Neural progenitor cell (in vitro differentiated cells): Measurements from ENCODE around the gene LYRM2. TPM values are rescaled to one million over a fixed set of nuclear protein-coding genes. Genes with fewer than 3 reads are reported as not detected.
A peak's percentile ranks its signal among the peaks of the same experiment; 100 is the strongest.

Experiments
- DNase-seq: peaks from one replicate; pipeline ENCODE4 v3.0.0-alpha.2; 2016; ENCODE audit warnings: low spot score
- H2AFZ ChIP-seq: fragments of 200-600 bp; sonication (generic); replicated peaks from 2 replicates; pipeline ENCODE4 v1.6.1; 2016; ENCODE audit warnings: antibody characterized with exemption
- H3F3A ChIP-seq: fragments of 200-600 bp; sonication (generic); 2 replicates; pipeline ENCODE4 v1.6.1; 2016; ENCODE audit warnings: antibody characterized with exemption, low read depth
- H3K27ac ChIP-seq: fragments of 200-600 bp; sonication (generic); 2 replicates; pipeline ENCODE4 v1.5.1; 2016; ENCODE audit warnings: mild to moderate bottlenecking
- H3K27me3 ChIP-seq: fragments of 200-600 bp; sonication (generic); 2 replicates; pipeline ENCODE4 v1.6.1; 2016; ENCODE audit warnings: mild to moderate bottlenecking, moderate library complexity
- H3K36me3 ChIP-seq: fragments of 200-600 bp; sonication (generic); 2 replicates; pipeline ENCODE4 v1.5.1; 2016
- H3K4me1 ChIP-seq: fragments of 200-600 bp; sonication (generic); 2 replicates; pipeline ENCODE4 v1.6.1; 2016; ENCODE audit warnings: mixed run types
- H3K4me2 ChIP-seq: fragments of 200-600 bp; sonication (generic); 2 replicates; pipeline ENCODE4 v1.6.1; 2016
- H3K4me3 ChIP-seq: fragments of 200-600 bp; sonication (generic); 2 replicates; pipeline ENCODE4 v1.5.1; 2016
- H3K79me2 ChIP-seq: fragments of 200-600 bp; sonication (generic); 2 replicates; pipeline ENCODE4 v1.6.1; 2016; ENCODE audit warnings: low read depth
- H3K9ac ChIP-seq: fragments of 200-600 bp; sonication (generic); 2 replicates; pipeline ENCODE4 v1.6.1; 2016
- H3K9me3 ChIP-seq: fragments of 200-600 bp; sonication (generic); 2 replicates; pipeline ENCODE4 v1.5.1; 2016; ENCODE audit warnings: low read depth
- H4K20me1 ChIP-seq: fragments of 200-600 bp; sonication (generic); 2 replicates; pipeline ENCODE4 v1.6.1; 2016; ENCODE audit warnings: low read depth
- H3K27ac Mint-ChIP-seq: 3 replicates; pipeline ENCODE4 v1.8.0; 2021; ENCODE audit warnings: mixed read lengths
- H3K27me3 Mint-ChIP-seq: 2 replicates; pipeline ENCODE4 v1.8.0; 2022; ENCODE audit warnings: low read depth, mild to moderate bottlenecking, inconsistent platforms, moderate library complexity, mixed read lengths; ENCODE audit not compliant: insufficient read depth
- H3K36me3 Mint-ChIP-seq: 3 replicates; pipeline ENCODE4 v1.8.0; 2021; ENCODE audit warnings: mixed read lengths
- H3K4me1 Mint-ChIP-seq: 3 replicates; pipeline ENCODE4 v1.8.0; 2021; ENCODE audit warnings: mixed read lengths
- H3K4me3 Mint-ChIP-seq: 3 replicates; pipeline ENCODE4 v1.8.0; 2021; ENCODE audit warnings: mild to moderate bottlenecking, moderate library complexity, mixed read lengths
- H3K9me3 Mint-ChIP-seq: 3 replicates; pipeline ENCODE4 v1.8.0; 2020; ENCODE audit warnings: mixed read lengths
- CTCF ChIP-seq: fragments of 200-600 bp; sonication (generic); IDR thresholded peaks from 2 replicates; pipeline ENCODE4 v1.5.1; 2017; ENCODE audit warnings: antibody characterized with exemption, mild to moderate bottlenecking
- EZH2 ChIP-seq: fragments of 200-600 bp; sonication (generic); IDR thresholded peaks from 2 replicates; pipeline ENCODE4 v1.6.1; 2017; ENCODE audit warnings: antibody characterized with exemption, mild to moderate bottlenecking, moderate library complexity
- EZH2phosphoT487 ChIP-seq: fragments of 200-600 bp; sonication (generic); IDR thresholded peaks from 2 replicates; pipeline ENCODE4 v1.6.1; 2017; ENCODE audit warnings: antibody characterized with exemption
- total RNA-seq: library from RNA; depleted of rRNA; stranded (reverse); fragments of >200 nt; gene quantifications from 2 replicates; pipeline ENCODE4 v1.2.3, GENCODE V29; 2015; ENCODE audit warnings: low replicate concordance

Gene LYRM2
- total RNA-seq, 1 donor from 2014 or later: 37.1 TPM

GRCh38 chr6:89591745-89592144, 46.8 kb downstream of the LYRM2 start:
- peaks cover 19% of the 10 kb centered on the region for H4K20me1 ChIP-seq
- no peak overlapping the region for H3K9ac ChIP-seq
- H2AFZ ChIP-seq: no peak overlapping the region
- no peaks in the 10 kb centered on the region for H3K36me3 ChIP-seq
- H3K4me3 ChIP-seq: no peak overlapping the region
- no peak overlapping the region for H3K27ac ChIP-seq
- Mint-ChIP-seq H3K4me3 (no peak overlapping the region), H3K36me3 (peaks cover 11% of the 10 kb centered on the region), H3K27ac (no peak overlapping the region), H3K4me1 (peaks cover 5% of the 10 kb centered on the region), H3K9me3 (no peaks in the 10 kb centered on the region), H3K27me3 (peaks cover 6% of the 10 kb centered on the region)
- no peak for DNase-seq
- no peaks in the 10 kb centered on the region for H3K27me3 ChIP-seq
- H3K9me3 ChIP-seq: no peaks in the 10 kb centered on the region
- H3K4me1 ChIP-seq: peaks cover 20% of the 10 kb centered on the region
- TF ChIP-seq EZH2 (no peak), EZH2phosphoT487 (no peak), CTCF (no peak)
- no peak overlapping the region for H3K4me2 ChIP-seq
- no peaks in the 10 kb centered on the region for H3K79me2 ChIP-seq
- peaks cover 23% of the 10 kb centered on the region for H3F3A ChIP-seq

GRCh38 chr6:89590133-89590532, 48.4 kb downstream of the LYRM2 start:
- H3K4me2 ChIP-seq: peak overlapping the region; percentile 45
- H3K9ac ChIP-seq: no peak overlapping the region
- H4K20me1 ChIP-seq: peaks cover 19% of the 10 kb centered on the region
- peaks cover 20% of the 10 kb centered on the region for H3K4me1 ChIP-seq
- no peak overlapping the region for H3K27ac ChIP-seq
- peaks cover 2% of the 10 kb centered on the region for H3K27me3 Mint-ChIP-seq
- DNase-seq: no peak
- H3K4me3 Mint-ChIP-seq: no peak overlapping the region
- H3K9me3 ChIP-seq: no peaks in the 10 kb centered on the region
- no peaks in the 10 kb centered on the region for H3K79me2 ChIP-seq
- no peak for TF ChIP-seq EZH2
- no peak for TF ChIP-seq EZH2phosphoT487
- TF ChIP-seq CTCF: no peak
- H2AFZ ChIP-seq: no peak overlapping the region
- no peak overlapping the region for H3K4me3 ChIP-seq
- no peaks in the 10 kb centered on the region for H3K36me3 ChIP-seq
- peaks cover 4% of the 10 kb centered on the region for H3K36me3 Mint-ChIP-seq
- H3K27me3 ChIP-seq: no peaks in the 10 kb centered on the region
- H3K4me1 Mint-ChIP-seq: peaks cover 5% of the 10 kb centered on the region
- H3F3A ChIP-seq: peaks cover 23% of the 10 kb centered on the region
- H3K9me3 Mint-ChIP-seq: no peaks in the 10 kb centered on the region
- no peak overlapping the region for H3K27ac Mint-ChIP-seq

GRCh38 chr6:89589297-89590025, 49.1 kb downstream of the LYRM2 start:
- Histone ChIP-seq H3K36me3 (no peaks in the 10 kb centered on the region), H3K9ac (no peak overlapping the region), H3K4me2 (peak overlapping the region; percentile 45), H4K20me1 (peaks cover 19% of the 10 kb centered on the region), H3K9me3 (no peaks in the 10 kb centered on the region), H3K27ac (no peak overlapping the region), H2AFZ (no peak overlapping the region), H3K79me2 (no peaks in the 10 kb centered on the region), H3K27me3 (no peaks in the 10 kb centered on the region), H3K4me3 (no peak overlapping the region), H3F3A (peaks cover 23% of the 10 kb centered on the region), H3K4me1 (peaks cover 20% of the 10 kb centered on the region)
- peaks cover 2% of the 10 kb centered on the region for H3K27me3 Mint-ChIP-seq
- DNase-seq: peak; percentile 51
- no peak overlapping the region for H3K4me3 Mint-ChIP-seq
- peaks cover 4% of the 10 kb centered on the region for H3K36me3 Mint-ChIP-seq
- no peaks in the 10 kb centered on the region for H3K9me3 Mint-ChIP-seq
- H3K4me1 Mint-ChIP-seq: peaks cover 5% of the 10 kb centered on the region
- no peak overlapping the region for H3K27ac Mint-ChIP-seq
- no peak for TF ChIP-seq EZH2
- TF ChIP-seq CTCF: no peak
- TF ChIP-seq EZH2phosphoT487: no peak
